Measurements from ENCODE around the gene SH2D1B.
"Not testable (repeated sequence)": the region's sequence is repeated elsewhere in the genome, so short reads cannot be mapped to it uniquely, and the experiment has no call there.

The SH2D1B gene

DNA sequence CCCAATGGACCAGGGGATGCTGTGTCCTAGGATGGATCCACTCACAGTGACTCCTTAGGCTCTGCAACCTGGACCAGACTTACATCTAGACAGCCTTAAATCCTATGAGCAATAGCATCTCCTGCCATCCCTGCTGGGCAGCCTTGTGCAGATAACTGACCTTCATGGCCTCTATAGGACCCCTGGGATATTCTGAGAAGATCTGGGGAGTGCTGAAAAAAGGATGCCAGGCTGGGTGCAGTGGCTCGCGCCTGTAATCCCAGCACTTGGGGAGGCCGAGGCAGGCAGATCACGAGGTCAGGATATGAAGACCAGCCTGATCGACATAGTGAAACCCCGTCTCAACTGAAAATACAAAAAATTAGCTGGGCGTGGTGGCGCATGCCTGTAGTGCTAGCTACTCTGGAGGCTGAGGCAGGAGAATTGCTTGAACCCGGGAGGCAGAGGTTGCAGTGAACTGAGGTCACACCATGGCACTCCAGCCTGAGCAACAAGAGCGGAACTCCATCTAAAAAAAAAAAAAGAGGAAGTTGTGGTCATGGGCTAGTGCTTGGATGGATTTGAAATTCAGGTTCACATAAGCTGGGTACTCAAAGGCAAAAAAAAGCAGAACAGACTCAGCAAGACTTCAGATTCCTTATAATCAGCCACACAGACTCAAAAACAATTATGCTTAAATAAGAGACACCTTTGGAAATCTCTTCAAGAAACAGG is 10.9 kb upstream of the SH2D1B start:
- no peak for TF ChIP-seq ZFX (IDR thresholded peaks at IDR 0.05; ENCODE audit: borderline replicate concordance)
- TF ChIP-seq, protein P1, sequence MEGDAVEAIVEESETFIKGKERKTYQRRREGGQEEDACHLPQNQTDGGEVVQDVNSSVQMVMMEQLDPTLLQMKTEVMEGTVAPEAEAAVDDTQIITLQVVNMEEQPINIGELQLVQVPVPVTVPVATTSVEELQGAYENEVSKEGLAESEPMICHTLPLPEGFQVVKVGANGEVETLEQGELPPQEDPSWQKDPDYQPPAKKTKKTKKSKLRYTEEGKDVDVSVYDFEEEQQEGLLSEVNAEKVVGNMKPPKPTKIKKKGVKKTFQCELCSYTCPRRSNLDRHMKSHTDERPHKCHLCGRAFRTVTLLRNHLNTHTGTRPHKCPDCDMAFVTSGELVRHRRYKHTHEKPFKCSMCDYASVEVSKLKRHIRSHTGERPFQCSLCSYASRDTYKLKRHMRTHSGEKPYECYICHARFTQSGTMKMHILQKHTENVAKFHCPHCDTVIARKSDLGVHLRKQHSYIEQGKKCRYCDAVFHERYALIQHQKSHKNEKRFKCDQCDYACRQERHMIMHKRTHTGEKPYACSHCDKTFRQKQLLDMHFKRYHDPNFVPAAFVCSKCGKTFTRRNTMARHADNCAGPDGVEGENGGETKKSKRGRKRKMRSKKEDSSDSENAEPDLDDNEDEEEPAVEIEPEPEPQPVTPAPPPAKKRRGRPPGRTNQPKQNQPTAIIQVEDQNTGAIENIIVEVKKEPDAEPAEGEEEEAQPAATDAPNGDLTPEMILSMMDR (IDR thresholded peaks at IDR 0.05), result no peak
- H3K27ac ChIP-seq, result no peak overlapping the region

DNA sequence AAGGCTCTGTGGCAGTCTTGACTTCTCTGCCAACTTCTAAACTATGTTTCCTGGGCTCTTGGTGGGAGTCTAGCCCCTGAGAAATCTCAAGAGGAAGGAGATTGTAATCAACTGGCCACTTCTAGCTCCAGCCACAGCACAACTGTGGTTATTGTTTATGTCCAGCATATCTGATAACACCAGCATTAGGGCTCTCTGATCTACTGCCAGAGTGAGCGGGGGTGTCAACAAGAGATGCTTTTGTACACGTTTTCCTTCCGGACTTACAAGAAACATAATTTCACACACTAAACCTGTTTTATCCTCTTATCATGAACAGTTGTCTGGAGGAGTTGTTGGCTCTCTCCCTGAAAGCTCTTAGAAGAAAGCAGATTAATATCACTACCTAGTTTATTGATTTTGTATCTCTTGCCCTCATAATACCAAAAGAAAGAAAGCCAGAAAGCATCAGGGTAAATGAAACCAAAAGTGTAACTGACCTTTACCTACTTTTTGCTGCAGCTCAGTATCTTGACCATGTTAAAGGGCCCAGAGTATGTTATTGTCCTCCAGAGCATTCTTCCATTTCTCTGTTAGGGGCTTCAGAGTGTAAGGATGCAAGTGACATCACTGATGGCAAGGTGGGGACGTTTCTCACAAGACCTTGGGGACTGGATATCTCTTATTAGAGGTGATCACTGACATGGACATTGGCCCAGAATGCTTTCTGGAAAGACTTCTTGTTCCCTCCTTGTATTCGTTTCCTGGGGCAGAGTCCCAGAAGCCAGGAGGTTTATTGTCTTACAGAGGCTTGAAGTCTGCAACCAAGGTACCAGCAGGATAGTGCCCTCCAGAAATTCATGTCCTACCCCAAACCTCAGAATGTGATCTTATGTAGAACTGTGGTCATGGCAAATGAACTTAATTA is 9.6 kb upstream of the SH2D1B start:
- no peak overlapping the region for H3K27ac ChIP-seq
- TF ChIP-seq ZFX (IDR thresholded peaks at IDR 0.05; ENCODE audit: borderline replicate concordance), result no peak
- TF ChIP-seq, protein P1 (IDR thresholded peaks at IDR 0.05), result no peak

DNA sequence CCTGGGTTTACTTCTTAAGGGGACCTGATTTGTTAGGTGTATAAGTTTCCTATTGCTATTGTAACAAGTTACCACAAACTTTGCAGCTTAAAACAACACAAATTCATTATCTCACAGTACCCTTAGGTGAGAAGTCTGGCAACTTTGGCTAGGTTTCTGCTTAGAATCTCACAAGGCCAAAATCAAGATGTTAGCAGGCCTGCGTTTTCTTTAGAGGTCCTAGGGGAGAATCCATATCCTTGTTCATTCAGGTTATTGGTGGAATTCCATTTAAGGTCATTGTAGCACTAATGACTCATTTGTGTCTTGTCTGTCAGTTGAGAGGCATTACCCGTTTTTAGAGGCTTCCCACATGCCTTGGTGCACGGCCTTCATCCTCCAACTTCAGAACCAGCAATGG is 8.2 kb upstream of the SH2D1B start:
- H3K27ac ChIP-seq, result no peak overlapping the region
- TF ChIP-seq, protein P1 (IDR thresholded peaks at IDR 0.05), result no peak
- no peak for TF ChIP-seq ZFX (IDR thresholded peaks at IDR 0.05; ENCODE audit: borderline replicate concordance)

DNA sequence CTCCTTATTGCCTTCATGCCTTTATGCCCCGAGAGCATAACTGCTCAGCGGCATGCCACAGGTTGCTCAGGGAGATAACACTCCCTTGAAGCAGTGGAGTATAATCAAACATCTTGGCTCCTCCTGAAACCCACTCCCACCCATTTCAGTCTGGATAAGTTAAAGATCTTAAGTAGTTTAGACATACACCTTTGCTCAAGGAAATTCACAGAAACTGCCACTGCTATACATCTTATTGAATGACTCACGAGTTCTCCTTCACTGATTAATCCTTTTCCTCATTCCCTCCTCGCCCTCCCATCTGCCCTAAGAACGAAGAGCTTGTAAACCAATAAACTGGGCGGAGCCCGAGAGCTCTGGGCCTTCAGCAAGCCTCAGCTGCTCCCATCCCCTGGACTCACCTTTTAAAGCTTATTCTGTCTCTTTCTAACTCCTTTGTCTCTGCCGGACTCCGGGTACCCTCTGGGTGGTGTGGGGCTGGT is 7.6 kb upstream of the SH2D1B start:
- not testable (repeated sequence) for H3K27ac ChIP-seq

DNA sequence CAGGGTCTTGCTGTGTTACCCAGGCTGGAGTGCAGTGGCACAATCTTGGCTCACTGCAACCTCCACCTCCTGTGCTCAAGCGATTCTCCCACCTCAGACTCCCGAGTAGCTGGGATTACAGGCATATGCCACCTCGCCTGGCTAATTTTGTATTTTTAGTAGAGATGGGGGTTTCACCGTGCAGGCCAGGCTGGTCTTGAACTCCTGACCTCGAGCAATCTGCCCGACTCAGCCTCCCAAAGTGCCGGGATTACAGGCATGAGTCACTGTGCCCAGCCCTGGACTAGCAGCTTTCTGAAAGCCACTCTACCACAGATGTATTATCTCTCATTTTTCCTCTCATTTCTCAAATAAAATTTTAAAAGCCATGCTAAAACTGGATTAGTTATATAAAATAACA is 6.6 kb upstream of the SH2D1B start:
- not testable (repeated sequence) for H3K27ac ChIP-seq

DNA sequence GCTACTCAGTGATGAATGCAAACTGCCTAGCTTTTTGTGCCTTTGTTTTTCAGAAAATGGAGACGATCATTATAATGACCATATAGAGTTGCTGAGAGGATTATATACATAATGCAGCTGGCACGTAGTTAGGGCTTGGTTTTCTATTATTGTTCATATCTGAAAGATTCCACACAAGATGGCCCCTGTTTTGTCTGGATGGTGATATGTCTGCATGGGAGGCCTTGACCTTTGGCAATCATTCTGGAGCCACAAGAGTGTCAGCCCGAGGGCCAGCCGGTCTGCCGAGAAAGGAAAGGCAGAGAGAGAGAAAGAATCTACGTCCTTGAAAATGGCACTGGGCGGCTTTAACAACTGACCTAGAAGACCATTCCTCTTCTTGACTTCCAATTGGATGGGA is 5.7 kb upstream of the SH2D1B start:
- H3K27ac ChIP-seq, result no peak overlapping the region
- TF ChIP-seq ZFX (IDR thresholded peaks at IDR 0.05; ENCODE audit: borderline replicate concordance), result no peak
- TF ChIP-seq, protein P1 (IDR thresholded peaks at IDR 0.05), result no peak

DNA sequence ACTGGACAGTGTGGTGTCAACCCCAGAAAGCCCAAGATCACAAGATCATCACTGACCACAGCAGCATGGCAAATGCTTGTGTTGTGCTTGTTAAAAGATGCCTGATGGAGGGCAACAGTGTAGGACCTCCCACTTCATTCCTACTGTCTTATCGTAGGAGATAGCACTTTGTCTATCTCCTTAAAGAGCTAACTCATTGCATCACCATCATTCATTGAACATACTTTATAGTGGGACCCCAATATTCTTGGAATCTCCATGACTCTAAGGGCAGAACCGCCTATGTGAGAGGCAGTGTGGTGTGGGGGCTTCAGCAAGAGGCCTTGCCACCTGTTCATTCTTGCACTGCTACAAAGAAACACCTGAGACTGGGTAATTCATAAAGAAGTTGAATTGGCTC is 5.0 kb upstream of the SH2D1B start:
- H3K27ac ChIP-seq, result no peak overlapping the region
- TF ChIP-seq ZFX (IDR thresholded peaks at IDR 0.05; ENCODE audit: borderline replicate concordance), result no peak
- TF ChIP-seq, protein P1 (IDR thresholded peaks at IDR 0.05), result no peak

DNA sequence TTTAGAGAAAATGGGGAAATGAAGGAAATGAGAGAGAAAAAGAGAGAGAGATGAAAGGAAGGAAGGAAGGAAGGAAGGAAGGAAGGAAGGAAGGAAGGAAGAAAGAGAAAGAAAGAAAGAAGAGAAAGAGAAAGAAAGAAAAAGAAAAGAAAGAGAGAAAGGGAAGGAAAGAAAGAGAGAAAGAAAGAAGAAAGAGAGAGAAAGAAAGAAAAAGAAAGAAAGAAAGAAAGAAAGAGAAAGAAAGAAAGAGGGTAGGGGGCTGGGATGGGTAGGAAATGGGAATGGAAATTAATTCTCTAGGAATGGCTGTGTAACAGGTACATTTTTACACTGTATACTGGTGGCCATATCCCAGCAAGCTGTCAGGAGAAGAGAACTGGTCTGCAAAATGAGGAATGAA is 4.3 kb upstream of the SH2D1B start:
- TF ChIP-seq, protein P1 (IDR thresholded peaks at IDR 0.05), result no peak
- TF ChIP-seq ZFX (IDR thresholded peaks at IDR 0.05; ENCODE audit: borderline replicate concordance), result no peak
- H3K27ac ChIP-seq, result no peak overlapping the region
